NT2/D1 (cell line): ENCODE results near the gene IPO7.
"Not testable (repeated sequence)": the region's sequence is repeated elsewhere in the genome, so short reads cannot be mapped to it uniquely, and the experiment has no call there.

ENCODE experiments used
- DNase-seq: peaks from one replicate; pipeline ENCODE4 v3.0.0-alpha.2; 2011; ENCODE audit warnings: low read depth, low spot score
- H3K27me3 ChIP-seq: 2 replicates; pipeline ENCODE4 v1.6.0; 2011; ENCODE audit warnings: mild to moderate bottlenecking; ENCODE audit not compliant: insufficient read length, insufficient read depth
- H3K36me3 ChIP-seq: 2 replicates; pipeline ENCODE4 v1.6.1; 2011; ENCODE audit warnings: mild to moderate bottlenecking, low read length, mixed read lengths; ENCODE audit not compliant: insufficient read depth, insufficient read length
- H3K4me1 ChIP-seq: 2 replicates; pipeline ENCODE4 v1.5.1; 2011; ENCODE audit not compliant: insufficient read depth, insufficient read length
- H3K4me3 ChIP-seq: 2 replicates; pipeline ENCODE4 v1.5.1; 2011; ENCODE audit warnings: low read depth; ENCODE audit not compliant: insufficient read length
- H3K9ac ChIP-seq: 2 replicates; pipeline ENCODE4 v1.6.0; 2011; ENCODE audit warnings: low read depth; ENCODE audit not compliant: insufficient read length
- H3K9me3 ChIP-seq: 2 replicates; pipeline ENCODE4 v1.5.1; 2011; ENCODE audit warnings: mild to moderate bottlenecking, low read length; ENCODE audit not compliant: insufficient read depth
- SUZ12 ChIP-seq: IDR thresholded peaks from 2 replicates; pipeline ENCODE4 v1.6.1; 2011; ENCODE audit not compliant: insufficient read length, insufficient read depth; ENCODE audit errors: extremely low read depth
- YY1 ChIP-seq: IDR thresholded peaks from 2 replicates; pipeline ENCODE4 v1.6.1; 2011; ENCODE audit not compliant: insufficient read length, insufficient read depth
- ZNF274 ChIP-seq: IDR thresholded peaks from 2 replicates; pipeline ENCODE4 v1.6.1; 2011; ENCODE audit warnings: mild to moderate bottlenecking, low read depth, low read length

Gene IPO7

GRCh38 chr11:9386086-9386485 is 1.6 kb downstream of the IPO7 start:
- Histone ChIP-seq H3K36me3 (peaks cover 50% of the 10 kb centered on the region), H3K9me3 (no peaks in the 10 kb centered on the region)

GRCh38 chr11:9386901-9387300 is 2.4 kb downstream of the IPO7 start:
- Histone ChIP-seq H3K4me3 (peak overlapping the region; percentile 99), H3K9ac (peak overlapping the region; percentile 16)
- TF ChIP-seq SUZ12 (no peak), YY1 (no peak), ZNF274 (no peak)

More at GRCh38 chr11:9386086-9386485, 1.6 kb downstream of the IPO7 start:
- no peak for DNase-seq
- TF ChIP-seq ZNF274 (no peak), YY1 (no peak), SUZ12 (no peak)
- Histone ChIP-seq H3K9ac (peak overlapping the region; percentile 99), H3K27me3 (no peaks in the 10 kb centered on the region), H3K4me3 (peak overlapping the region; percentile 99), H3K4me1 (no peaks in the 10 kb centered on the region)

GRCh38 chr11:9396310-9396709 is 11.9 kb downstream of the IPO7 start:
- Histone ChIP-seq H3K36me3 (peaks cover 51% of the 10 kb centered on the region), H3K9me3 (no peaks in the 10 kb centered on the region), H3K9ac (no peak overlapping the region), H3K4me1 (no peaks in the 10 kb centered on the region), H3K27me3 (no peaks in the 10 kb centered on the region), H3K4me3 (no peak overlapping the region)
- DNase-seq = no peak
- no peak for TF ChIP-seq YY1
- TF ChIP-seq SUZ12 = no peak
- no peak for TF ChIP-seq ZNF274

More at GRCh38 chr11:9386901-9387300, 2.4 kb downstream of the IPO7 start:
- no peaks in the 10 kb centered on the region for H3K4me1 ChIP-seq
- H3K27me3 ChIP-seq = no peaks in the 10 kb centered on the region
- peaks cover 57% of the 10 kb centered on the region for H3K36me3 ChIP-seq
- no peaks in the 10 kb centered on the region for H3K9me3 ChIP-seq
- DNase-seq = no peak

- Histone ChIP-seq H3K4me1 (no peaks in the 10 kb centered on the region), H3K9ac (no peak overlapping the region), H3K36me3 (peaks cover 51% of the 10 kb centered on the region), H3K9me3 (no peaks in the 10 kb centered on the region), H3K27me3 (no peaks in the 10 kb centered on the region), H3K4me3 (no peak overlapping the region)
- DNase-seq = no peak
- TF ChIP-seq YY1 (no peak), SUZ12 (no peak), ZNF274 (no peak)
Measured at GRCh38 chr11:9396752-9397151, 12.3 kb downstream of the IPO7 start.

- Histone ChIP-seq H3K4me3 (no peak overlapping the region), H3K27me3 (no peaks in the 10 kb centered on the region), H3K9me3 (no peaks in the 10 kb centered on the region), H3K9ac (no peak overlapping the region), H3K4me1 (no peaks in the 10 kb centered on the region), H3K36me3 (peaks cover 49% of the 10 kb centered on the region)
- no peak for DNase-seq
- TF ChIP-seq ZNF274 (no peak), SUZ12 (no peak), YY1 (no peak)
Measured at GRCh38 chr11:9397746-9398680, 13.6 kb downstream of the IPO7 start.

- H3K4me3 ChIP-seq = no peak overlapping the region
- H3K36me3 ChIP-seq = peaks cover 57% of the 10 kb centered on the region
- no peaks in the 10 kb centered on the region for H3K4me1 ChIP-seq
- H3K9ac ChIP-seq = no peak overlapping the region
- DNase-seq = no peak
- TF ChIP-seq ZNF274 = no peak
- TF ChIP-seq YY1 = no peak
- TF ChIP-seq SUZ12 = no peak
- no peaks in the 10 kb centered on the region for H3K27me3 ChIP-seq
- no peaks in the 10 kb centered on the region for H3K9me3 ChIP-seq
Measured at GRCh38 chr11:9399466-9399865, 15.0 kb downstream of the IPO7 start.

GRCh38 chr11:9401884-9402283 is 17.4 kb downstream of the IPO7 start:
- DNase-seq = not testable (repeated sequence)

More at GRCh38 chr11:9401884-9402283, 17.4 kb downstream of the IPO7 start:
- not testable (repeated sequence) for H3K9ac ChIP-seq, H3K9me3 ChIP-seq, H3K4me1 ChIP-seq, H3K4me3 ChIP-seq, H3K27me3 ChIP-seq
- H3K36me3 ChIP-seq = peaks cover 60% of the 10 kb centered on the region
